A549 (cell line): ENCODE data around the gene GALNT16. TPM values are rescaled to one million over a fixed set of nuclear protein-coding genes. Genes with fewer than 3 reads are reported as not detected.

ENCODE experiments used
- ATAC-seq, 2 experiments: fragments of 200-7000 bp in 1 of 2; fragments of >200 bp in 1 of 2; cut with Nextera tagmentation in 1 of 2; cut with Tn5 transposase in 1 of 2; 3 replicates each; pipeline versions ENCODE4 v1.8.0 to v1.9.1; 2018 to 2020; ENCODE audit warnings: mild to moderate bottlenecking in 1 of 2, moderate library complexity in 1 of 2
- CTCF ChIA-PET: fragments of 300-600 bp; sonication (Branson Sonifier 250); formaldehyde crosslinking; extraction: SDS; loops from one replicate; lab custom pipeline; 2021; ENCODE audit warnings: antibody characterized with exemption, inconsistent platforms; lab: Yijun Ruan, JAX
- POLR2A ChIA-PET: fragments of 350-600 bp; formaldehyde crosslinking; extraction: SDS; loops from one replicate; lab custom pipeline; 2021; ENCODE audit warnings: antibody characterized with exemption, inconsistent platforms; lab: Yijun Ruan, JAX
- DNase-seq, 2 experiments: peaks; one replicate each; pipeline versions ENCODE4 v3.0.0 to v3.0.0-alpha.2; 2011 to 2016; ENCODE audit warnings: low read depth in 1 of 2, low spot score in 1 of 2
- FAIRE-seq: peaks from 2 replicates; lab custom pipeline; 2011; peaks lifted over from hg19 to GRCh38; lab: Jason Lieb, UNC
- H3K27ac ChIP-seq, 2 experiments: fragments of >200 bp; sonication (Bioruptor Twin); formaldehyde crosslinking; 3 replicates each; pipeline ENCODE4 v1.5.1; 2016 to 2017
- H3K4me1 ChIP-seq: fragments of >200 bp; sonication (Bioruptor Twin); formaldehyde crosslinking; 3 replicates; pipeline ENCODE4 v1.6.1; 2016
- H3K4me2 ChIP-seq: fragments of >200 bp; sonication (Bioruptor Twin); formaldehyde crosslinking; 3 replicates; pipeline ENCODE4 v1.6.1; 2016
- H3K4me3 ChIP-seq: fragments of >200 bp; sonication (Bioruptor Twin); formaldehyde crosslinking; 3 replicates; pipeline ENCODE4 v1.5.1; 2016
- H3K9me3 ChIP-seq: fragments of >200 bp; sonication (Bioruptor Twin); formaldehyde crosslinking; 3 replicates; pipeline ENCODE4 v1.6.1; 2016
- BHLHE40 ChIP-seq: IDR thresholded peaks from 2 replicates; pipeline ENCODE4 v1.6.1; 2012; ENCODE audit warnings: low read depth, low read length, inconsistent platforms
- CEBPB ChIP-seq, 2 experiments: fragments of >200 bp in 1 of 2; sonication (Bioruptor Twin) in 1 of 2; formaldehyde crosslinking in 1 of 2; IDR thresholded peaks; 2 replicates each; pipeline ENCODE4 v1.6.1; 2012 to 2016
- EHF ChIP-seq: fragments of 250-450 bp; sonication (Bioruptor Pico); IDR thresholded peaks from 2 replicates; pipeline ENCODE4 v1.5.0; 2020; ENCODE audit warnings: mild to moderate bottlenecking
- ESRRA ChIP-seq: fragments of 150-350 bp; IDR thresholded peaks from 2 replicates; pipeline ENCODE4 v1.6.1; 2014; ENCODE audit warnings: mild to moderate bottlenecking, low read length, borderline replicate concordance
- FOSL2 ChIP-seq, 2 experiments: fragments of 450-650 bp in 1 of 2; fragments of >200 bp in 1 of 2; sonication (Bioruptor Twin) in 1 of 2; formaldehyde crosslinking; IDR thresholded peaks; 2 replicates each; pipeline versions ENCODE4 v1.5.0 to v1.6.1; 2016 to 2020; ENCODE audit warnings: mild to moderate bottlenecking in 1 of 2, moderate library complexity in 1 of 2
- FOXS1 ChIP-seq: fragments of 250-450 bp; sonication (Bioruptor Pico); IDR thresholded peaks from 2 replicates; pipeline ENCODE4 v1.5.0; 2020; ENCODE audit warnings: mild to moderate bottlenecking, moderate library complexity
- GATA3 ChIP-seq: IDR thresholded peaks from 2 replicates; pipeline ENCODE4 v1.6.1; 2012; ENCODE audit warnings: borderline replicate concordance
- HEYL ChIP-seq: fragments of 250-450 bp; sonication (Bioruptor Pico); IDR thresholded peaks from 2 replicates; pipeline ENCODE4 v1.8.0; 2021; ENCODE audit warnings: mild to moderate bottlenecking, moderate library complexity
- HOXB5 ChIP-seq: fragments of 250-450 bp; sonication (Bioruptor Pico); IDR thresholded peaks from 2 replicates; pipeline ENCODE4 v1.5.0; 2020; ENCODE audit warnings: mild to moderate bottlenecking, moderate library complexity
- JUN ChIP-seq, 2 experiments: fragments of >200 bp; sonication (Bioruptor Twin); formaldehyde crosslinking; IDR thresholded peaks; 2 replicates in 1 of 2; 3 replicates in 1 of 2; pipeline ENCODE4 v1.6.1; 2016 to 2017
- JUNB ChIP-seq: fragments of >200 bp; sonication (Bioruptor Twin); formaldehyde crosslinking; IDR thresholded peaks from 2 replicates; pipeline ENCODE4 v1.6.1; 2016
- MAZ ChIP-seq: fragments of 150-350 bp; IDR thresholded peaks from 2 replicates; pipeline ENCODE4 v1.6.1; 2014; ENCODE audit warnings: antibody characterized with exemption, low read depth, low read length, borderline replicate concordance
- NR3C1 ChIP-seq: fragments of >200 bp; sonication (Bioruptor Twin); formaldehyde crosslinking; IDR thresholded peaks from 3 replicates; pipeline ENCODE4 v1.6.1; 2017
- RAD21 ChIP-seq, 2 experiments: fragments of >200 bp in 1 of 2; sonication (Bioruptor Twin) in 1 of 2; formaldehyde crosslinking in 1 of 2; IDR thresholded peaks in 1 of 2; conservative IDR thresholded peaks in 1 of 2; 2 replicates in 1 of 2; 3 replicates in 1 of 2; pipeline ENCODE4 v1.6.1; 2012 to 2018; ENCODE audit warnings: inconsistent platforms in 1 of 2
- RARB ChIP-seq: fragments of 250-450 bp; sonication (Bioruptor Pico); IDR thresholded peaks from 2 replicates; pipeline ENCODE4 v1.8.0; 2021; ENCODE audit warnings: mild to moderate bottlenecking, moderate library complexity
- SREBF2 ChIP-seq: fragments of 450-650 bp; IDR thresholded peaks from 2 replicates; pipeline ENCODE4 v1.6.1; 2014; ENCODE audit warnings: mild to moderate bottlenecking, moderate library complexity
- TFCP2L1 ChIP-seq: fragments of 250-450 bp; sonication (Bioruptor Pico); IDR thresholded peaks from 2 replicates; pipeline ENCODE4 v1.5.0; 2021; ENCODE audit warnings: mild to moderate bottlenecking
- ZC3H11A ChIP-seq: fragments of 450-650 bp; IDR thresholded peaks from 2 replicates; pipeline ENCODE4 v1.6.1; 2014; ENCODE audit warnings: antibody characterized with exemption, mild to moderate bottlenecking
- ZNF302 ChIP-seq: fragments of 250-450 bp; sonication (Bioruptor Pico); IDR thresholded peaks from 2 replicates; pipeline ENCODE4 v1.9.0; 2021; ENCODE audit warnings: inconsistent platforms, mild to moderate bottlenecking, moderate library complexity
- ZSCAN20 ChIP-seq: fragments of 250-450 bp; sonication (Bioruptor Pico); IDR thresholded peaks from 2 replicates; pipeline ENCODE4 v1.8.0; 2022; ENCODE audit warnings: mild to moderate bottlenecking, moderate library complexity
- WGBS: methylation state at CpG from one replicate; pipeline ENCODE4 v1.1.6; 2017; ENCODE audit errors: missing lambda C conversion rate; 5-methylcytosine and 5-hydroxymethylcytosine counted together
- polyA plus RNA-seq, 4 experiments: library from polyadenylated mRNA; depleted of rRNA in 3 of 4; stranded (reverse); fragments of >200 nt; fragmentation: RNase III in 1 of 4; extraction: RNeasy Plus Mini Kit Qiagen cat#74134 plus additional on column Dnase treatment in 1 of 4; gene quantifications; 2 replicates in 3 of 4; 3 replicates in 1 of 4; pipeline ENCODE4 v1.2.3, GENCODE V29; 2011 to 2017
- TF ChIP-seq, protein P1 (sequence below): IDR thresholded peaks from 2 replicates; pipeline ENCODE4 v1.6.1; 2012
- TF ChIP-seq, protein P2 (sequence below): fragments of 200-600 bp; sonication (generic); IDR thresholded peaks from 2 replicates; pipeline ENCODE4 v1.6.1; 2016; ENCODE audit warnings: antibody characterized with exemption, mild to moderate bottlenecking, moderate library complexity

GALNT16 gene
- polyA plus RNA-seq, 2 of the 4 experiments (the other 2 are of a cell fraction) = 2.8 to 3.4 TPM

DNA sequence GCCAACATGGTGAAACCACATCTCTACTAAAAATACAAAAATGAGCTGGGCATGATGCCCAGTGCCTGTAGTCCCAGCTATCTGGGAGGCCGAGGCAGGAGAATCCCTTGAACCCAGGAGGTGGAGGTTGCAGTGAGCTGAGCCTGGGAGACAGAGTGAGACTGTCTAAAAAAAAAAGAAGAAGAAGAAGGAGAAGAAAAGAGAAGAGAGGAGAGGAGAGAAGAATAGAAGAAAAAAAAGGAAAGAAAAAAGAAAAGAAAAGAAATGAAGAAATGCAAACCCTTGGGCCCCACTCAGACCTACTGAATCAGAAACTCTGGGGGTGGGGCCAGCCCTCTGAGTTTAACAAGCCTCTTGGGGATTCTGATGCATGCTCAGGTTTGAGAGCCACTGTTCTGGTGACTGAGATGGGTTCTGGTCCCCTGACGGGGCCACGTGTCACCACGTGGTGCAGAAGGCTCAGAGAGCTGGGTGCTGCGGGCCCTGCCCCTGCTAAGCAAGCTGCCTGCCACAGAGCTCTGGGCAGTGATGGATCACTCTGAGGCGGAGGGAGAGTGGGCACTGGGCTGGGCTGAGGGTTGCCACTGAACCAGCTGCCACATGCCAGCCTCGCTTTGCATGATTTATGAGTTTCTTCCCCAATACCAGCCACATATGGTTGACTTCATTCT lies 100.6 kb downstream of the GALNT16 start:
- FAIRE-seq = no peak

DNA sequence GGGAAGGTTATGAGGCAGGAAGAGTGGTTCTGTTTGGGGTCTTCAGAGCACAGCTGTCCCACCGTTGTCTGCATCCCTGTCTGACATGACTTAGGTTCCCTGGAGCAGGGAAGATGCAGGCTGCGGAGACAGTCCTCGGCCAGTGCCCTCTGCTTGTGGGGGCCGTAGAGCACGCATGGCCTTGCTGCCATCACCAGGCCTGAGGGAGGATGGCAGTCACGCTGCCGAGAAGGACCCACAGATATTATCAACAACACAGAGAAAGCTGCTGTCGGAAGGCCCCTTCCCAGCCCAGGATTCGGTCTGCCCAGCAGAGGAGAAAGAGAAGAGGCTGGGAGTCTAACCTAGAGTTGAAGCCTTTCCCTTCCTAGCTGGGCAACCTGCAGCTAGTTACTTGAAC lies 103.1 kb downstream of the GALNT16 start:
- no peak overlapping the region for H3K4me2 ChIP-seq
- no peaks in the 10 kb centered on the region for H3K9me3 ChIP-seq
- no peak overlapping the region for H3K27ac ChIP-seq
- CTCF ChIA-PET = interaction anchor here (1.0 to 3.4 kb wide), 6 partner anchors 12 to 121 kb away, joined by 3 to 15 read pairs (median 4); partner anchors contain the start of genes ERH and SLC39A9
- peak; percentile 37 to 68; a peak in 3 of 6 replicates for ATAC-seq
- POLR2A ChIA-PET = no interaction called here
- WGBS = 80% methylated on average over 9 of the region's 9 CpGs
- peak in 1 of 2 experiments; percentile 14 for DNase-seq
- no peak for FAIRE-seq
- no peak overlapping the region for H3K4me3 ChIP-seq
- no peak for TF ChIP-seq ESRRA
- peak; percentile 23 to 54; a peak in 3 of 5 replicates for TF ChIP-seq RAD21 (conservative IDR thresholded peaks at IDR 0.05 in 1 of 2, IDR thresholded peaks at IDR 0.05 in 1 of 2)
- TF ChIP-seq EHF = no peak
- no peak for TF ChIP-seq HOXB5 (CRISPR knock-in tag)
- TF ChIP-seq, all 56 proteins: peak for 1
- no peaks in the 10 kb centered on the region for H3K4me1 ChIP-seq

More for the DNA sequence above, 100.6 kb downstream of the GALNT16 start:
- peaks cover 7% of the 10 kb centered on the region; the same call in 1 of the 3 replicates for H3K4me1 ChIP-seq
- DNase-seq = no peak
- no peak overlapping the region for H3K4me3 ChIP-seq
- no peak for ATAC-seq
- no peak for TF ChIP-seq ZC3H11A
- no peaks in the 10 kb centered on the region for H3K9me3 ChIP-seq
- H3K4me2 ChIP-seq = no peak overlapping the region
- 96% methylated on average over 7 of the region's 7 CpGs for whole genome bisulfite sequencing
- ChIA-PET CTCF (interaction anchor here (0.6 to 4.8 kb wide), 6 partner anchors 13 to 367 kb away, joined by 3 to 35 read pairs (median 3); no protein-coding TSS in a partner anchor), POLR2A (no interaction called here)
- no peak overlapping the region for H3K27ac ChIP-seq

DNA sequence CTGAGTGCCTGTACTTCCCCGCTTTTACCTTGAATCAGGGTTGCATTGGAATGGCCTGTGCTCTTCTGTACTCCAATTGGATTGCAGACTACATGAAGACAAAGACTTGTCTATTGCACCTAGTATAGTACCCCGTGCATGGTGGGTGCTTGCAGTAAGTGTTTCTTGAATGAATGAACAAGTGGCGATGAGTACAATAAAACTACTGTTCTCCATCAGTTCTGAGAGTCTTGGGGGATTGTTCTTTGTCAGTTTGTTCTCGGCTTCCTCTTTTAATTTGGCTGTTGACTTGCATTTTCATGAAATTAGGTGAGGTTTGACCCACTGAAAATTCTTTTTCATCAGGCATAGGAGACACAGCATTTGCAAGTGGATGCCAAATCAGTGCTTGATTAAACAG lies 104.0 kb downstream of the GALNT16 start:
- POLR2A ChIA-PET = no interaction called here
- 81% methylated on average over 4 of the region's 4 CpGs for WGBS
- H3K4me1 ChIP-seq = no peaks in the 10 kb centered on the region
- H3K27ac ChIP-seq = no peak overlapping the region
- H3K9me3 ChIP-seq = no peaks in the 10 kb centered on the region
- no peak for DNase-seq
- no peak for TF ChIP-seq TFCP2L1 (CRISPR knock-in tag)
- TF ChIP-seq RARB (CRISPR knock-in tag) = no peak
- no peak for TF ChIP-seq FOSL2 (IDR thresholded peaks at IDR 0.05)
- no peak for TF ChIP-seq FOSL2 (CRISPR knock-in tag; IDR thresholded peaks at IDR 0.05)
- TF ChIP-seq CEBPB (IDR thresholded peaks at IDR 0.05) = no peak
- no peak for TF ChIP-seq ZNF302 (CRISPR knock-in tag)
- TF ChIP-seq, protein P1, sequence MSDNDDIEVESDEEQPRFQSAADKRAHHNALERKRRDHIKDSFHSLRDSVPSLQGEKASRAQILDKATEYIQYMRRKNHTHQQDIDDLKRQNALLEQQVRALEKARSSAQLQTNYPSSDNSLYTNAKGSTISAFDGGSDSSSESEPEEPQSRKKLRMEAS = no peak
- no peak for TF ChIP-seq HEYL (CRISPR knock-in tag)
- TF ChIP-seq BHLHE40 = no peak
- H3K4me3 ChIP-seq = no peak overlapping the region
- no peak for FAIRE-seq
- H3K4me2 ChIP-seq = no peak overlapping the region
- no peak for ATAC-seq
- CTCF ChIA-PET = interaction anchor here (1.0 to 3.4 kb wide), 3 partner anchors 15 to 122 kb away, joined by 3 to 15 read pairs (median 6); no protein-coding TSS in a partner anchor

DNA sequence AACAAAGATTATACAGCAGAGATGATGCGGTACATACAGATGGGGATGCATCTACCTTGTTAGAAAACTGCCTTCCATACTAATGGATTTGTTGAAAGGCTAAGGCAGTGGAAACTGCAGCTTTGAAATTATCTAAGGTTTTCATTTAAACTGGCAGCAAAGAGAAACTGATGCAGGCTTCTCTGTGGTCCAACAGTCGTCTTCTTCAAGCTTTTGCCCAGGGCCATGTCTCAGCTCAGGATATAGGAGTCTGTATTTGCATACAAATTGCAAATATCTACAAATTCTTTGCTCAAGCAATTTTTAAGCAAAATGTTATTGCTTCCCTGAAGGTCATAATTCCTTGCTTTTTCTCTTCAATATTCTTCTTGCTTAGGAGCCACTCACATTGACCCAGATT lies 104.4 kb downstream of the GALNT16 start:
- H3K27ac ChIP-seq = no peak overlapping the region
- no peaks in the 10 kb centered on the region for H3K4me1 ChIP-seq
- no peak for TF ChIP-seq SREBF2
- TF ChIP-seq ZSCAN20 (CRISPR knock-in tag) = no peak
- TF ChIP-seq CEBPB (IDR thresholded peaks at IDR 0.05) = no peak
- TF ChIP-seq JUNB = no peak
- TF ChIP-seq GATA3 = no peak
- TF ChIP-seq FOXS1 = no peak
- TF ChIP-seq MAZ = no peak
- TF ChIP-seq JUN (IDR thresholded peaks at IDR 0.05) = no peak
- no peak for TF ChIP-seq FOSL2 (IDR thresholded peaks at IDR 0.05)
- no peak for TF ChIP-seq FOSL2 (CRISPR knock-in tag; IDR thresholded peaks at IDR 0.05)
- TF ChIP-seq, protein P2, sequence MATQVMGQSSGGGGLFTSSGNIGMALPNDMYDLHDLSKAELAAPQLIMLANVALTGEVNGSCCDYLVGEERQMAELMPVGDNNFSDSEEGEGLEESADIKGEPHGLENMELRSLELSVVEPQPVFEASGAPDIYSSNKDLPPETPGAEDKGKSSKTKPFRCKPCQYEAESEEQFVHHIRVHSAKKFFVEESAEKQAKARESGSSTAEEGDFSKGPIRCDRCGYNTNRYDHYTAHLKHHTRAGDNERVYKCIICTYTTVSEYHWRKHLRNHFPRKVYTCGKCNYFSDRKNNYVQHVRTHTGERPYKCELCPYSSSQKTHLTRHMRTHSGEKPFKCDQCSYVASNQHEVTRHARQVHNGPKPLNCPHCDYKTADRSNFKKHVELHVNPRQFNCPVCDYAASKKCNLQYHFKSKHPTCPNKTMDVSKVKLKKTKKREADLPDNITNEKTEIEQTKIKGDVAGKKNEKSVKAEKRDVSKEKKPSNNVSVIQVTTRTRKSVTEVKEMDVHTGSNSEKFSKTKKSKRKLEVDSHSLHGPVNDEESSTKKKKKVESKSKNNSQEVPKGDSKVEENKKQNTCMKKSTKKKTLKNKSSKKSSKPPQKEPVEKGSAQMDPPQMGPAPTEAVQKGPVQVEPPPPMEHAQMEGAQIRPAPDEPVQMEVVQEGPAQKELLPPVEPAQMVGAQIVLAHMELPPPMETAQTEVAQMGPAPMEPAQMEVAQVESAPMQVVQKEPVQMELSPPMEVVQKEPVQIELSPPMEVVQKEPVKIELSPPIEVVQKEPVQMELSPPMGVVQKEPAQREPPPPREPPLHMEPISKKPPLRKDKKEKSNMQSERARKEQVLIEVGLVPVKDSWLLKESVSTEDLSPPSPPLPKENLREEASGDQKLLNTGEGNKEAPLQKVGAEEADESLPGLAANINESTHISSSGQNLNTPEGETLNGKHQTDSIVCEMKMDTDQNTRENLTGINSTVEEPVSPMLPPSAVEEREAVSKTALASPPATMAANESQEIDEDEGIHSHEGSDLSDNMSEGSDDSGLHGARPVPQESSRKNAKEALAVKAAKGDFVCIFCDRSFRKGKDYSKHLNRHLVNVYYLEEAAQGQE = no peak
- no peak for TF ChIP-seq NR3C1
- H3K4me3 ChIP-seq = no peak overlapping the region
- ChIA-PET POLR2A (no interaction called here), CTCF (interaction anchor here (0.9 to 1.4 kb wide), 3 partner anchors 13 to 108 kb away, joined by 3 read pairs; no protein-coding TSS in a partner anchor)
- WGBS = 65% methylated on average over 2 of the region's 2 CpGs
- H3K4me2 ChIP-seq = no peak overlapping the region
- no peak for DNase-seq
- no peak for ATAC-seq
- no peaks in the 10 kb centered on the region for H3K9me3 ChIP-seq
- FAIRE-seq = no peak
